Gastroesophageal sphincter (tissue), 3 donors: ENCODE results near the gene CTDSPL2.

Source experiments
- CTCF ChIP-seq, 4 experiments: fragments of 200-600 bp in 2 of 4; fragments of 450-650 bp in 2 of 4; sonication (generic) in 1 of 4; IDR thresholded peaks; one replicate each; pipeline ENCODE4 v1.5.1; 2017 to 2019; ENCODE audit warnings: antibody characterized with exemption in 4 of 4, mild to moderate bottlenecking in 2 of 4, moderate library complexity in 2 of 4
- EP300 ChIP-seq: sonication (generic); formaldehyde crosslinking; IDR thresholded peaks from one replicate; pipeline ENCODE4 v1.6.1; 2017; ENCODE audit warnings: antibody characterized with exemption, mild to moderate bottlenecking
- POLR2A ChIP-seq, 2 donors: fragments of 450-650 bp; IDR thresholded peaks; one replicate each; pipeline ENCODE4 v1.6.1; 2017; ENCODE audit warnings: antibody characterized with exemption in 2 of 2, mild to moderate bottlenecking in 2 of 2, moderate library complexity in 1 of 2
- POLR2AphosphoS5 ChIP-seq: sonication (generic); formaldehyde crosslinking; IDR thresholded peaks from one replicate; pipeline ENCODE4 v1.6.1; 2017; ENCODE audit warnings: antibody characterized with exemption

- TF ChIP-seq POLR2AphosphoS5, result no peak
- no peak for TF ChIP-seq CTCF (IDR thresholded peaks at IDR 0.05)
- no peak for TF ChIP-seq POLR2A (IDR thresholded peaks at IDR 0.05)
- no peak for TF ChIP-seq EP300
Measured at GRCh38 chr15:44438402-44438801, 11.0 kb downstream of the CTDSPL2 start.
